Liver (tissue), 9 donors: ENCODE results near the gene COL5A1. TPM values are rescaled to one million over a fixed set of nuclear protein-coding genes. Genes with fewer than 3 reads are reported as not detected.

Experiments used
- DNase-seq: peaks from one replicate; pipeline ENCODE4 v3.0.0-alpha.2; 2017; ENCODE audit warnings: low spot score
- H3K27ac ChIP-seq, 2 donors: one replicate each; pipeline ENCODE4 v1.7.0; 2013; ENCODE audit warnings: inconsistent platforms in 2 of 2, low read length in 2 of 2, control low read depth in 1 of 2, low read depth in 1 of 2, mild to moderate bottlenecking in 1 of 2
- H3K27me3 ChIP-seq, 4 donors: one replicate each; pipeline versions ENCODE4 v1.6.1 to v1.7.0; 2013; ENCODE audit warnings: low read length in 3 of 4, inconsistent platforms in 1 of 4, mild to moderate bottlenecking in 1 of 4, moderate library complexity in 1 of 4; ENCODE audit not compliant: control insufficient read depth in 4 of 4, insufficient read depth in 4 of 4
- H3K36me3 ChIP-seq, 4 donors: one replicate each; pipeline versions ENCODE4 v1.6.1 to v1.7.0; 2013; ENCODE audit warnings: low read length in 3 of 4, mild to moderate bottlenecking in 3 of 4, low read depth in 1 of 4, moderate library complexity in 1 of 4; ENCODE audit not compliant: control insufficient read depth in 4 of 4, insufficient read depth in 3 of 4
- H3K4me1 ChIP-seq, 4 donors: one replicate each; pipeline versions ENCODE4 v1.6.1 to v1.7.0; 2013; ENCODE audit warnings: low read length in 3 of 4, mild to moderate bottlenecking in 3 of 4, moderate library complexity in 1 of 4; ENCODE audit not compliant: control insufficient read depth in 4 of 4, insufficient read depth in 4 of 4
- H3K4me3 ChIP-seq, 3 donors: one replicate each; pipeline versions ENCODE4 v1.6.1 to v1.7.0; 2013; ENCODE audit warnings: low read length in 3 of 3, control low read depth in 1 of 3, low read depth in 1 of 3, mild to moderate bottlenecking in 1 of 3
- H3K9ac ChIP-seq, 2 donors: one replicate each; pipeline ENCODE4 v1.7.0; 2013; ENCODE audit warnings: low read length in 2 of 2, mild to moderate bottlenecking in 2 of 2, moderate library complexity in 2 of 2, control low read depth in 1 of 2, low read depth in 1 of 2
- H3K9me3 ChIP-seq, 4 donors: one replicate each; pipeline versions ENCODE4 v1.6.1 to v1.7.0; 2013; ENCODE audit warnings: low read length in 3 of 4; ENCODE audit not compliant: control insufficient read depth in 4 of 4
- EGR1 ChIP-seq, 2 donors: IDR thresholded peaks; 2 replicates each; pipeline ENCODE4 v1.6.1; 2016 to 2018; ENCODE audit warnings: antibody characterized with exemption in 2 of 2, low read depth in 2 of 2
- FOXA1 ChIP-seq: IDR thresholded peaks from 2 replicates; pipeline ENCODE4 v1.6.1; 2016; ENCODE audit warnings: antibody characterized with exemption
- FOXA2 ChIP-seq: IDR thresholded peaks from 2 replicates; pipeline ENCODE4 v1.6.1; 2016; ENCODE audit warnings: antibody characterized with exemption
- GABPA ChIP-seq, 2 donors: IDR thresholded peaks in 1 of 2; conservative IDR thresholded peaks in 1 of 2; 2 replicates each; pipeline ENCODE4 v1.6.1; 2016; ENCODE audit warnings: antibody characterized with exemption in 2 of 2, mild to moderate bottlenecking in 1 of 2, moderate library complexity in 1 of 2
- HNF4A ChIP-seq, 2 donors: conservative IDR thresholded peaks; 2 replicates each; pipeline ENCODE4 v1.6.1; 2016; ENCODE audit warnings: antibody characterized with exemption in 2 of 2, mild to moderate bottlenecking in 2 of 2
- HNF4G ChIP-seq: IDR thresholded peaks from 2 replicates; pipeline ENCODE4 v1.6.1; 2016; ENCODE audit warnings: antibody characterized with exemption
- JUND ChIP-seq, 2 donors: IDR thresholded peaks; 2 replicates each; pipeline ENCODE4 v1.6.1; 2016; ENCODE audit warnings: antibody characterized with exemption in 2 of 2
- NR2F2 ChIP-seq: IDR thresholded peaks from 2 replicates; pipeline ENCODE4 v1.6.1; 2016; ENCODE audit warnings: antibody characterized with exemption
- RXRA ChIP-seq, 2 donors: IDR thresholded peaks; 2 replicates each; pipeline ENCODE4 v1.6.1; 2017 to 2018; ENCODE audit warnings: antibody characterized with exemption in 2 of 2, mild to moderate bottlenecking in 1 of 2
- SP1 ChIP-seq: IDR thresholded peaks from 2 replicates; pipeline ENCODE4 v1.6.1; 2018; ENCODE audit warnings: antibody characterized with exemption, mild to moderate bottlenecking
- TAF1 ChIP-seq: conservative IDR thresholded peaks from 2 replicates; pipeline ENCODE4 v1.6.1; 2016; ENCODE audit warnings: antibody characterized with exemption, mild to moderate bottlenecking
- YY1 ChIP-seq: IDR thresholded peaks from 2 replicates; pipeline ENCODE4 v1.6.1; 2016; ENCODE audit warnings: antibody characterized with exemption, mild to moderate bottlenecking
- WGBS: extraction: QIAGEN DNeasy Blood & Tissue Kit; methylation state at CpG from one replicate; pipeline ENCODE4 v1.1.7; 2013; 5-methylcytosine and 5-hydroxymethylcytosine counted together
- polyA plus RNA-seq, 2 donors: library from polyadenylated mRNA; stranded (reverse) in 1 of 2; unstranded in 1 of 2; fragments of 200-250 nt in 1 of 2; fragments of >200 nt in 1 of 2; fragmentation: Nextera tagmentation in 1 of 2; extraction: Ambion mirVana in 1 of 2; gene quantifications; one replicate each; pipeline versions ENCODE4 v1.2.1 to v1.2.3, GENCODE V29; 2013 to 2015
- total RNA-seq, 2 donors: library from RNA; depleted of rRNA; stranded (reverse); fragments of >200 nt; gene quantifications; one replicate each; pipeline ENCODE4 v1.2.3, GENCODE V29; 2014
- TF ChIP-seq, protein P1 (sequence below): IDR thresholded peaks from 2 replicates; pipeline ENCODE4 v1.6.1; 2016; ENCODE audit warnings: antibody characterized with exemption, mild to moderate bottlenecking
- TF ChIP-seq, protein P2 (sequence below): IDR thresholded peaks from 2 replicates; pipeline ENCODE4 v1.6.1; 2016; ENCODE audit warnings: antibody characterized with exemption
- TF ChIP-seq, protein P3 (sequence below): IDR thresholded peaks from 2 replicates; pipeline ENCODE4 v1.6.1; 2016; ENCODE audit warnings: antibody characterized with exemption
- donor health status: healthy.
- donor health status: healthy.
- donor health status: healthy.
- donor health status: healthy.
- donor health status: healthy.

Gene COL5A1
- total and polyA plus RNA-seq, 4 donors: 0.67 to 15.6 (median 11.2) TPM

DNA sequence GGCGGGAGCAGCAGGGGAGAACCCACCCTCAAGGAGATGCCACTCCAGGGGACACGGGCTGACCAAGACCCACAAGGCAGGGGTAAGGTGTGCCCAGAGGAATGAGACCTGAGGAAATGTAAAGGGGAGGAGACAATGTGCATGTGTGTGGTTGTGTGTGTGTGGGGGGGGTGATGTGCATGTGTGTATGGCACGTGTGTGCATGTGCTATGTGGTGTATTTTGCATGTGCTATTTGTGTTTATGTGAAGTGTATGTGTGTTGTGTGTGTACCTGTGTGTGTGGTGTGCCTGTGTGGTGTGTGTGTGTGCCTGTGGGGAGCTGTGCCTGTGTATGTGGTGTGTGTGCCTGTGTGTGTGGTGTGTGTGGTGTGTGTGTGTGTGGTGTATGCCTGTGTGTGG lies 205.5 kb downstream of the COL5A1 start (continued):
- TF ChIP-seq, protein P1, sequence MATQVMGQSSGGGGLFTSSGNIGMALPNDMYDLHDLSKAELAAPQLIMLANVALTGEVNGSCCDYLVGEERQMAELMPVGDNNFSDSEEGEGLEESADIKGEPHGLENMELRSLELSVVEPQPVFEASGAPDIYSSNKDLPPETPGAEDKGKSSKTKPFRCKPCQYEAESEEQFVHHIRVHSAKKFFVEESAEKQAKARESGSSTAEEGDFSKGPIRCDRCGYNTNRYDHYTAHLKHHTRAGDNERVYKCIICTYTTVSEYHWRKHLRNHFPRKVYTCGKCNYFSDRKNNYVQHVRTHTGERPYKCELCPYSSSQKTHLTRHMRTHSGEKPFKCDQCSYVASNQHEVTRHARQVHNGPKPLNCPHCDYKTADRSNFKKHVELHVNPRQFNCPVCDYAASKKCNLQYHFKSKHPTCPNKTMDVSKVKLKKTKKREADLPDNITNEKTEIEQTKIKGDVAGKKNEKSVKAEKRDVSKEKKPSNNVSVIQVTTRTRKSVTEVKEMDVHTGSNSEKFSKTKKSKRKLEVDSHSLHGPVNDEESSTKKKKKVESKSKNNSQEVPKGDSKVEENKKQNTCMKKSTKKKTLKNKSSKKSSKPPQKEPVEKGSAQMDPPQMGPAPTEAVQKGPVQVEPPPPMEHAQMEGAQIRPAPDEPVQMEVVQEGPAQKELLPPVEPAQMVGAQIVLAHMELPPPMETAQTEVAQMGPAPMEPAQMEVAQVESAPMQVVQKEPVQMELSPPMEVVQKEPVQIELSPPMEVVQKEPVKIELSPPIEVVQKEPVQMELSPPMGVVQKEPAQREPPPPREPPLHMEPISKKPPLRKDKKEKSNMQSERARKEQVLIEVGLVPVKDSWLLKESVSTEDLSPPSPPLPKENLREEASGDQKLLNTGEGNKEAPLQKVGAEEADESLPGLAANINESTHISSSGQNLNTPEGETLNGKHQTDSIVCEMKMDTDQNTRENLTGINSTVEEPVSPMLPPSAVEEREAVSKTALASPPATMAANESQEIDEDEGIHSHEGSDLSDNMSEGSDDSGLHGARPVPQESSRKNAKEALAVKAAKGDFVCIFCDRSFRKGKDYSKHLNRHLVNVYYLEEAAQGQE: no peak
- no peak for TF ChIP-seq FOXA2
- TF ChIP-seq RXRA (IDR thresholded peaks at IDR 0.05): no peak
- no peak for TF ChIP-seq TAF1
- TF ChIP-seq YY1: no peak

DNA sequence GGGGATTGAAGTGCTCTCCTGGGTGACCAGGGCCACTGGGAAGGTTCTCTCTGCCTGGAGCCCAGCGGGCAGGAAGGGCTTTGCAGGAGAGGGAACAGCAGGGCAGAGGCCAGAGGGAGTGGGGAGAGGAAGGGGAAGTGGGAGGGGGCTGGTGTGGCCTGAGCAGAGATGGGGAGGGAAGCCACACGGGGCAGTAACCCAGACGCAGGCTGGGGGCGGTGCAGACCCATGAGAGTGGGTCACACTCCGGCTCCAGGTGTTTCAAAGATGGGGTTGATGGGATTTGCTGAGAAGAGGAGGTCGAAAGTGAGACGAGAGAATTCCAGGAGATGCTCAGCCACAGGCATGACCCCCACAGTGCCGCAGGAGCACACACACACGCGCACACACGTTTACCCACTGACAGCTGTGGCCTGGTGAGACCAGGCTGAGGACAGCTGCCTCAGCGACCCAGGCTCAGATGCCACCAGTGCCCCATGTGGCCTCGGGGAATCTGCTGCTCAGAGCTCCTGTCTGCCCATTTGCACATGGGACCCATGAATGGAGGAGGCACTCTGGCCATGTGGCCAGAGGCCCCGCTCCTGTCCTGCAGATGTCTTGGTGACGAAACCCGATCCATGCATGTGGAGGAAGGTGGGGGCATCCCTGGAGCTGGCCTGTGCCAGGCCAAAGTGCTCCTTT lies 206.3 kb downstream of the COL5A1 start:
- no peak for DNase-seq
- WGBS: 70% methylated on average over 16 of the region's 16 CpGs
- Histone ChIP-seq H3K36me3 (no peaks in the 10 kb centered on the region), H3K27me3 (no peaks in the 10 kb centered on the region), H3K9ac (no peak overlapping the region), H3K27ac (no peak overlapping the region), H3K4me3 (no peak overlapping the region), H3K9me3 (peaks cover 0 to 7% (median under 1%) of the 10 kb centered on the region in 4 donors), H3K4me1 (no peaks in the 10 kb centered on the region)
- TF ChIP-seq RXRA (IDR thresholded peaks at IDR 0.05) (no peak), NR2F2 (no peak), SP1 (no peak), GABPA (IDR thresholded peaks at IDR 0.05 in 1 of 2, conservative IDR thresholded peaks at IDR 0.05 in 1 of 2) (no peak), JUND (IDR thresholded peaks at IDR 0.05) (no peak), YY1 (no peak), TAF1 (no peak), EGR1 (IDR thresholded peaks at IDR 0.05; ENCODE audit: low read depth in 2 of 2) (no peak), FOXA2 (no peak), FOXA1 (no peak), HNF4G (no peak), HNF4A (conservative IDR thresholded peaks at IDR 0.05) (no peak)
- TF ChIP-seq, protein P2, sequence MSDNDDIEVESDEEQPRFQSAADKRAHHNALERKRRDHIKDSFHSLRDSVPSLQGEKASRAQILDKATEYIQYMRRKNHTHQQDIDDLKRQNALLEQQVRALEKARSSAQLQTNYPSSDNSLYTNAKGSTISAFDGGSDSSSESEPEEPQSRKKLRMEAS: no peak
- TF ChIP-seq, protein P3, sequence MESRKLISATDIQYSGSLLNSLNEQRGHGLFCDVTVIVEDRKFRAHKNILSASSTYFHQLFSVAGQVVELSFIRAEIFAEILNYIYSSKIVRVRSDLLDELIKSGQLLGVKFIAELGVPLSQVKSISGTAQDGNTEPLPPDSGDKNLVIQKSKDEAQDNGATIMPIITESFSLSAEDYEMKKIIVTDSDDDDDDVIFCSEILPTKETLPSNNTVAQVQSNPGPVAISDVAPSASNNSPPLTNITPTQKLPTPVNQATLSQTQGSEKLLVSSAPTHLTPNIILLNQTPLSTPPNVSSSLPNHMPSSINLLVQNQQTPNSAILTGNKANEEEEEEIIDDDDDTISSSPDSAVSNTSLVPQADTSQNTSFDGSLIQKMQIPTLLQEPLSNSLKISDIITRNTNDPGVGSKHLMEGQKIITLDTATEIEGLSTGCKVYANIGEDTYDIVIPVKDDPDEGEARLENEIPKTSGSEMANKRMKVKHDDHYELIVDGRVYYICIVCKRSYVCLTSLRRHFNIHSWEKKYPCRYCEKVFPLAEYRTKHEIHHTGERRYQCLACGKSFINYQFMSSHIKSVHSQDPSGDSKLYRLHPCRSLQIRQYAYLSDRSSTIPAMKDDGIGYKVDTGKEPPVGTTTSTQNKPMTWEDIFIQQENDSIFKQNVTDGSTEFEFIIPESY: no peak
- TF ChIP-seq, protein P1: no peak
